HepG2 (cell line): ENCODE data around the gene TNFSF8. TPM values are rescaled to one million over a fixed set of nuclear protein-coding genes. Genes with fewer than 3 reads are reported as not detected.

ENCODE experiments used
- FOXA1 ChIP-seq, 2 experiments: fragments of 450-650 bp in 1 of 2; sonication (generic) in 1 of 2; formaldehyde crosslinking in 1 of 2; IDR thresholded peaks; 2 replicates each; pipeline versions ENCODE4 v1.4.0 to v1.6.1; 2016 to 2020; ENCODE audit warnings: missing genetic modification reagents in 1 of 2
- JDP2 ChIP-seq: sonication (generic); formaldehyde crosslinking; IDR thresholded peaks from 2 replicates; pipeline ENCODE4 v1.8.1; 2022; ENCODE audit warnings: missing genetic modification reagents, borderline replicate concordance
- MTF2 ChIP-seq: sonication (generic); formaldehyde crosslinking; IDR thresholded peaks from 2 replicates; pipeline ENCODE4 v1.5.0; 2020; ENCODE audit warnings: missing genetic modification reagents, borderline replicate concordance
- RARG ChIP-seq: sonication (generic); formaldehyde crosslinking; IDR thresholded peaks from 2 replicates; pipeline ENCODE4 v1.4.0; 2020; ENCODE audit warnings: low read depth, mild to moderate bottlenecking, missing genetic modification reagents
- RXRA ChIP-seq: sonication (generic); formaldehyde crosslinking; IDR thresholded peaks from 2 replicates; pipeline ENCODE4 v1.5.1; 2020; ENCODE audit warnings: missing genetic modification reagents
- TEAD3 ChIP-seq: optimal IDR thresholded peaks from 2 replicates; pipeline ENCODE3; 2016; ENCODE audit warnings: borderline replicate concordance
- ZMYM3 ChIP-seq: sonication (generic); formaldehyde crosslinking; IDR thresholded peaks from 2 replicates; pipeline ENCODE4 v1.5.1; 2020; ENCODE audit warnings: mild to moderate bottlenecking, missing genetic modification reagents
- ZNF20 ChIP-seq: sonication (generic); formaldehyde crosslinking; IDR thresholded peaks from 2 replicates; pipeline ENCODE4 v1.4.0; 2020; ENCODE audit warnings: mild to moderate bottlenecking, moderate library complexity, missing genetic modification reagents
- polyA plus RNA-seq, 8 experiments: library from polyadenylated mRNA; depleted of rRNA in 3 of 8; stranded (reverse) in 7 of 8; unstranded in 1 of 8; fragments of >200 nt; fragmentation: Illumina TruSeq in 4 of 8; extraction: Trizol in 4 of 8; gene quantifications; 2 replicates each; pipeline versions ENCODE4 v1.2.1 to v1.2.3, GENCODE V29; 2011 to 2016; ENCODE audit warnings: low read depth in 4 of 8, missing spikeins in 1 of 8, mixed read lengths in 1 of 8; ENCODE audit not compliant: insufficient read depth in 1 of 8
- total RNA-seq, 5 experiments: library from RNA; depleted of rRNA; stranded (reverse); fragments of >200 nt; fragmentation: Illumina TruSeq; extraction: Trizol; gene quantifications; 2 replicates each; pipeline ENCODE4 v1.2.3, GENCODE V29; 2016; ENCODE audit warnings: low read depth in 1 of 5
- TF ChIP-seq, protein P1 (sequence below), 2 experiments: fragments of 450-650 bp in 1 of 2; sonication (generic) in 1 of 2; formaldehyde crosslinking in 1 of 2; IDR thresholded peaks; 2 replicates each; pipeline versions ENCODE4 v1.6.1 to v1.8.0; 2016 to 2022; ENCODE audit warnings: antibody characterized with exemption in 1 of 2, mild to moderate bottlenecking in 1 of 2, missing genetic modification reagents in 1 of 2
- TF ChIP-seq, protein P2 (sequence below): sonication (generic); formaldehyde crosslinking; conservative IDR thresholded peaks from 2 replicates; pipeline ENCODE4 v1.5.0; 2020; ENCODE audit warnings: missing genetic modification reagents

The TNFSF8 gene
- total and polyA plus RNA-seq, 2 of the 13 experiments (the other 11 are each of a cell fraction or from before 2014, with no cell fraction given) = not detected

DNA sequence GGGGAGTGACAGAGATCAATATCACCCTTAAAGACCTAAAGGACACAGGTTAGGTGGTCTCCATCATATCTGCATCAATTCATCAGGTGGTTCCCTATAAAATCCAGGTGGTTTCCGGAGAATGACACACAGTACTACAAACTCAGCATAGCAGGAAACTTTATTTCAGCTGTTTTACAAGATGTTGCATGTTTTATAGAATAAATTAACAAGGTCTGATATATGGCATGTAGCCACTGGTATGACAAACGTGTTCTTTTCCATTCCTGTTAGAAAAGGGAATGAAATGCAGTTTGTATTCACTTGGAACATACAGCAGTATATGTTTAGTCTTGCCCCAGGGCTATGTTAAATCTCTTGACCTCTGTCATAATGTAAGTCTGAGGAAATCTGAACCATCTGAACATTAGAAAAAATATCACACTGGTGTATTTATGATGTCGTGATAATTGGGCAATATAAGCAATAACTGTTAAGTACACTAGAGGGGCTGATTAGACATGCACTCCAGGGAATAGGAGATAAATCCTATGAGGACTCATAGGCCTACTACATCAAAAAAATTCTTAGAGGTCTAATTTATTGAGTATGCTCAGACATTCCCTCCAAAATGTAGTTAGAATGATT, 42.2 kb upstream of the TNFSF8 start (continued):
- TF ChIP-seq, protein P1, sequence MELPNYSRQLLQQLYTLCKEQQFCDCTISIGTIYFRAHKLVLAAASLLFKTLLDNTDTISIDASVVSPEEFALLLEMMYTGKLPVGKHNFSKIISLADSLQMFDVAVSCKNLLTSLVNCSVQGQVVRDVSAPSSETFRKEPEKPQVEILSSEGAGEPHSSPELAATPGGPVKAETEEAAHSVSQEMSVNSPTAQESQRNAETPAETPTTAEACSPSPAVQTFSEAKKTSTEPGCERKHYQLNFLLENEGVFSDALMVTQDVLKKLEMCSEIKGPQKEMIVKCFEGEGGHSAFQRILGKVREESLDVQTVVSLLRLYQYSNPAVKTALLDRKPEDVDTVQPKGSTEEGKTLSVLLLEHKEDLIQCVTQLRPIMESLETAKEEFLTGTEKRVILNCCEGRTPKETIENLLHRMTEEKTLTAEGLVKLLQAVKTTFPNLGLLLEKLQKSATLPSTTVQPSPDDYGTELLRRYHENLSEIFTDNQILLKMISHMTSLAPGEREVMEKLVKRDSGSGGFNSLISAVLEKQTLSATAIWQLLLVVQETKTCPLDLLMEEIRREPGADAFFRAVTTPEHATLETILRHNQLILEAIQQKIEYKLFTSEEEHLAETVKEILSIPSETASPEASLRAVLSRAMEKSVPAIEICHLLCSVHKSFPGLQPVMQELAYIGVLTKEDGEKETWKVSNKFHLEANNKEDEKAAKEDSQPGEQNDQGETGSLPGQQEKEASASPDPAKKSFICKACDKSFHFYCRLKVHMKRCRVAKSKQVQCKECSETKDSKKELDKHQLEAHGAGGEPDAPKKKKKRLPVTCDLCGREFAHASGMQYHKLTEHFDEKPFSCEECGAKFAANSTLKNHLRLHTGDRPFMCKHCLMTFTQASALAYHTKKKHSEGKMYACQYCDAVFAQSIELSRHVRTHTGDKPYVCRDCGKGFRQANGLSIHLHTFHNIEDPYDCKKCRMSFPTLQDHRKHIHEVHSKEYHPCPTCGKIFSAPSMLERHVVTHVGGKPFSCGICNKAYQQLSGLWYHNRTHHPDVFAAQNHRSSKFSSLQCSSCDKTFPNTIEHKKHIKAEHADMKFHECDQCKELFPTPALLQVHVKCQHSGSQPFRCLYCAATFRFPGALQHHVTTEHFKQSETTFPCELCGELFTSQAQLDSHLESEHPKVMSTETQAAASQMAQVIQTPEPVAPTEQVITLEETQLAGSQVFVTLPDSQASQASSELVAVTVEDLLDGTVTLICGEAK (IDR thresholded peaks at IDR 0.05) = no peak
- TF ChIP-seq, protein P1 (CRISPR knock-in tag; IDR thresholded peaks at IDR 0.05) = no peak
- TF ChIP-seq ZNF20 (CRISPR knock-in tag) (no peak), RARG (CRISPR knock-in tag) (no peak), MTF2 (CRISPR knock-in tag) (no peak), ZMYM3 (CRISPR knock-in tag) (no peak), JDP2 (CRISPR knock-in tag) (no peak), RXRA (CRISPR knock-in tag) (no peak), FOXA1 (IDR thresholded peaks at IDR 0.05) (no peak), FOXA1 (CRISPR knock-in tag; IDR thresholded peaks at IDR 0.05) (no peak), TEAD3 (CRISPR knock-in tag) (no peak)
- TF ChIP-seq, protein P2, sequence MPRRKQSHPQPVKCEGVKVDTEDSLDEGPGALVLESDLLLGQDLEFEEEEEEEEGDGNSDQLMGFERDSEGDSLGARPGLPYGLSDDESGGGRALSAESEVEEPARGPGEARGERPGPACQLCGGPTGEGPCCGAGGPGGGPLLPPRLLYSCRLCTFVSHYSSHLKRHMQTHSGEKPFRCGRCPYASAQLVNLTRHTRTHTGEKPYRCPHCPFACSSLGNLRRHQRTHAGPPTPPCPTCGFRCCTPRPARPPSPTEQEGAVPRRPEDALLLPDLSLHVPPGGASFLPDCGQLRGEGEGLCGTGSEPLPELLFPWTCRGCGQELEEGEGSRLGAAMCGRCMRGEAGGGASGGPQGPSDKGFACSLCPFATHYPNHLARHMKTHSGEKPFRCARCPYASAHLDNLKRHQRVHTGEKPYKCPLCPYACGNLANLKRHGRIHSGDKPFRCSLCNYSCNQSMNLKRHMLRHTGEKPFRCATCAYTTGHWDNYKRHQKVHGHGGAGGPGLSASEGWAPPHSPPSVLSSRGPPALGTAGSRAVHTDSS (CRISPR knock-in tag) = no peak
